NB4 (cell line): Measurements from ENCODE around the gene BLOC1S6.

Source experiments
- CTCF ChIP-seq: IDR thresholded peaks from one replicate; pipeline ENCODE4 v1.5.1; 2012; ENCODE audit warnings: low read depth, low read length
- POLR2A ChIP-seq: IDR thresholded peaks from 2 replicates; pipeline ENCODE4 v1.6.1; 2011; ENCODE audit warnings: mild to moderate bottlenecking; ENCODE audit not compliant: insufficient read length; ENCODE audit errors: extremely low read depth

DNA sequence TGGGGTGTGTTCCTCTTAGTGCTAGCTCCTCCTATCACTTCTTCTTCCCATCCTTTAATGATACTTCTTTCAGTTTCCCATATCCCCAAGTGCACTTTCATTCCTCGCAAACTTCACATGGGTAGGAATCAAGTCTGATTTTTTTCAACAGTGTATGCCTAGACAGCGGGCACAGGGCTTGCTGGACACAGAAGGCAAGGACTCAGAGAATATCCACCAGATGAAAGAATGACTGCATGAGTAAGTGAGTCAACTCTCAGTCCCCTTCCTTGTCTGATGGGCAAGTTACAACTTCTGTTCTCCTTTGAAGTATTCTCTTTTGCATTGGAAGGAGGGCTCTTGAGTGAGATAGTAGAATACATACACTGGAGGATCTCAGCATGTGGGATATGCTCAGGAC lies 44.6 kb downstream of the BLOC1S6 start:
- TF ChIP-seq POLR2A: no peak
- no peak for TF ChIP-seq CTCF
